ENCODE results near the gene PALM. TPM values are rescaled to one million over a fixed set of nuclear protein-coding genes. Genes with fewer than 3 reads are reported as not detected.
A peak's percentile ranks its signal among the peaks of the same experiment; 100 is the strongest.
"Not testable (repeated sequence)": the region's sequence is repeated elsewhere in the genome, so short reads cannot be mapped to it uniquely, and the experiment has no call there.

PALM gene
- total RNA-seq, 2 experiments from 2014 or later, result 0.84 to 1.0 TPM

DNA sequence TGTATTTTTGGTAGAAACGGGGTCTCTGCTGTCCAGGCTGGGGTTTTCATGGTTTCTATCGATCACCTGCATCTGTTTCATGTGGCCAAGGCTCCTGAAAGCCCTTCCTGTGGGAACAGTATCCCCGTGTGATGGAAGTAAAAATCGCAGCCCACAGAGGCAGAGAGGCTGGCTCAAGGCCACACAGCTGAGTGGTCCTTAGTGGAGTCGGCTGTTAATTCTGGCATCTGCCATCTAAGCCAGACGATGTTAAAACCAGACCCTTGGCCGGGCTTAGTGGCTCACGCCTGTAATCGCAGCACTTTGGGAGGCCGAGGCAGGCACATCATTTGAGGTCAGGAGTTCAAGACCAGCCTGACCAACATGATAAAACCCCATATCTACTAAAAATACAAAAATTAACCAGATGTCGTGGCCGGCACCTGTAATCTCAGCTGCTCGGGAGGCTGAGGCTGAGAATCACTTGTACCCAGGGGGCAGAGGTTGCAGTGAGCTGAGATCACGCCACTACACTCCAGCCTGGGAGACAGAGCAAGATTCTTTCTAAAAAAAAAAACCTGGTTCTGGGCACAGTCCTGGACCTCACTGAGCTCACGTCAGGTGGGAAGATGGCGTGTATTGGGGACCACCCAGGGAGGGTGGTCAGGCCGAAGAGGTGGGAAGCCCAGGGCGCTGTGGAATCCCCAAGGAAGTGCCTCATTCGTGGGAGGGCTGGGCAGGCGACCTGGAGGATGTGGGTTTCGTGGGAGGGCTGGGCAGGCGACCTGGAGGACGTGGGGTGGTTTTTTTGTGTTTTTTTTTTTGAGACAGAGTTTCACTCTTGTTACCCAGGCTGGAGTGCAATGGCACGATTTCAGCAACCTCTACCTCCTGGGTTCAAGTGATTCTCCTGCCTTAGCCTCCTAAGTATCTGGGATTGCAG lies 23.7 kb downstream of the PALM start:
- Mint-ChIP-seq H3K9me3 (no peaks in the 10 kb centered on the region), H3K27me3 (ENCODE audit: low read depth) (no peaks in the 10 kb centered on the region), H3K4me3 (no peak overlapping the region), H3K36me3 (ENCODE audit: low read depth) (no peaks in the 10 kb centered on the region), H3K4me1 (ENCODE audit: low read depth) (peaks cover 6% of the 10 kb centered on the region), H3K27ac (no peak overlapping the region)
- intact Hi-C loops (cut with micrococcal nuclease), result no loop called here
- CTCF ChIA-PET, result interaction anchor here (0.5 to 2.2 kb wide), 4 partner anchors 27 to 124 kb away, joined by 3 to 7 read pairs (median 3); no protein-coding TSS in a partner anchor
- no peak for DNase-seq

DNA sequence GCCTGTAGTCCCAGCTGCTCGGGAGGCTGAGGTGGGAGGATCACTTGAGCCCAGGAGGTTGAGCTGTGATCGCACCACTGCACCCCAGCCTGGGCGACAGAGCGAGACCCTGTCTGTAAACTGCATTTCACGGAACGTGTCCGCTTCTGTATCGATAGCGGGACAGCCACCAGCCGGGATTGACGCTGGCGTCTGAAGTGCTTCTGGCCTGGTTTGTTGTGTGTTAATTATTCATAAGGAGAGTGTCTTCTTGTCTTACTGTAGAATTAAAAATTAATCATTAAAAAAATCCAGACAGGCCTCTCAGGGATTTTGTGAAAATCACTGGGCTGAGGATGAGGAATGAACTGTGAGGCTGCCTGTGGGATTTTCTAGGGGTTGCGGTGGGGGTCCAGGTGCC lies 26.0 kb downstream of the PALM start:
- Mint-ChIP-seq H3K4me1 (ENCODE audit: low read depth) (peaks cover 6% of the 10 kb centered on the region), H3K27ac (no peak overlapping the region), H3K27me3 (ENCODE audit: low read depth) (peaks cover 3% of the 10 kb centered on the region), H3K4me3 (no peak overlapping the region), H3K9me3 (no peaks in the 10 kb centered on the region), H3K36me3 (ENCODE audit: low read depth) (no peaks in the 10 kb centered on the region)
- intact Hi-C loops (cut with micrococcal nuclease), result loop anchor here (1.0 to 2.0 kb wide), 2 partner anchors 69 to 150 kb away; no protein-coding TSS in a partner anchor
- no peak for DNase-seq
- CTCF ChIA-PET, result interaction anchor here (0.6 to 2.2 kb wide), 8 partner anchors 10 to 262 kb away, joined by 3 to 8 read pairs (median 4); partner anchors contain the start of gene RNF126

GRCh38 chr19:736125-736524 lies 27.4 kb downstream of the PALM start:
- no peak for DNase-seq
- H3K4me1 Mint-ChIP-seq (ENCODE audit: low read depth), result peaks cover 6% of the 10 kb centered on the region
- CTCF ChIA-PET, result no interaction called here
- no peak overlapping the region for H3K27ac Mint-ChIP-seq
- no peak overlapping the region for H3K4me3 Mint-ChIP-seq
- H3K27me3 Mint-ChIP-seq (ENCODE audit: low read depth), result peaks cover 3% of the 10 kb centered on the region
- intact Hi-C loops (cut with micrococcal nuclease), result no loop called here
- H3K36me3 Mint-ChIP-seq (ENCODE audit: low read depth), result no peaks in the 10 kb centered on the region
- no peaks in the 10 kb centered on the region for H3K9me3 Mint-ChIP-seq

DNA sequence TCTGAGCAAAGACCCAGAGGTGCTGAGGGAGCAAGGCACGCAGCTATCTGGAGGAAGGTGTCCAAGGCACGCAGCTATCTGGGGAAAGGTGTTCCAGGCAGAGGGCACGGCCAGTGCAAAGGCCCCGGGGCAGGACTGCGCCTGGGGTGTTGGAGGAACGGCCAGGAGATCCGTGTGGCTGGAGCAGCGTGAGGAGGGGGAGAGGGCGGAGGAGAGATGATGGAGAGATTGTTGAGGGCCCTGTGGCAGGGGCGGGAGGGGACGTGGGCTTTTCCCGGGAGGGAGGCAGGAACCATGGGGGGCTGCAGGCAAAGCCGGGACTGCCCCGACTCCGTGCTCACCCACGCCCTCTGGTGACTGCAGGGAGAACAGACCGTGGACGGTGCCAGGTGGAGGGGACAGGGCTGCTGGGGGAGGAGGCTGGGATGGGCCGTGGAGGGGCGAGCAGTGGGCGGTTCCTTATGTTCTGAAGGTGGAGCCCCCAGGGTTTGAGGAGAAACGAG lies 28.9 kb downstream of the PALM start:
- Mint-ChIP-seq H3K4me3 (no peak overlapping the region), H3K4me1 (ENCODE audit: low read depth) (peaks cover 6% of the 10 kb centered on the region), H3K9me3 (no peaks in the 10 kb centered on the region), H3K36me3 (ENCODE audit: low read depth) (no peaks in the 10 kb centered on the region), H3K27ac (no peak overlapping the region), H3K27me3 (ENCODE audit: low read depth) (peaks cover 3% of the 10 kb centered on the region)
- peak; percentile 62 for DNase-seq
- intact Hi-C loops (cut with micrococcal nuclease), result no loop called here
- CTCF ChIA-PET, result interaction anchor here (0.5 to 1.2 kb wide), 5 partner anchors 23 to 117 kb away, joined by 3 to 4 read pairs (median 3); no protein-coding TSS in a partner anchor

GRCh38 chr19:738509-739128 lies 29.9 kb downstream of the PALM start:
- Mint-ChIP-seq H3K27me3 (ENCODE audit: low read depth) (peaks cover 3% of the 10 kb centered on the region), H3K27ac (no peak overlapping the region), H3K4me1 (ENCODE audit: low read depth) (peaks cover 6% of the 10 kb centered on the region), H3K36me3 (ENCODE audit: low read depth) (no peaks in the 10 kb centered on the region), H3K4me3 (no peak overlapping the region), H3K9me3 (peaks cover under 1% of the 10 kb centered on the region)
- CTCF ChIA-PET, result interaction anchor here (0.6 to 0.7 kb wide), 2 partner anchors 163 to 290 kb away, joined by 3 read pairs; no protein-coding TSS in a partner anchor
- no peak for DNase-seq
- intact Hi-C loops (cut with micrococcal nuclease), result no loop called here

- H3K4me1 Mint-ChIP-seq (ENCODE audit: low read depth), result peaks cover 2% of the 10 kb centered on the region
- intact Hi-C loops (cut with micrococcal nuclease), result no loop called here
- CTCF ChIA-PET, result interaction anchor here (0.7 to 1.4 kb wide), 2 partner anchors 39 to 41 kb away, joined by 3 read pairs; no protein-coding TSS in a partner anchor
- peaks cover 5% of the 10 kb centered on the region for H3K9me3 Mint-ChIP-seq
- H3K36me3 Mint-ChIP-seq (ENCODE audit: low read depth), result no peaks in the 10 kb centered on the region
- peaks cover 3% of the 10 kb centered on the region for H3K27me3 Mint-ChIP-seq (ENCODE audit: low read depth)
- H3K4me3 Mint-ChIP-seq, result no peak overlapping the region
- no peak overlapping the region for H3K27ac Mint-ChIP-seq
- DNase-seq, result no peak
Observed at GRCh38 chr19:739998-740715, 31.4 kb downstream of the PALM start.

- CTCF ChIA-PET, result interaction anchor here (0.7 to 1.4 kb wide), 3 partner anchors 38 to 343 kb away, joined by 3 to 5 read pairs (median 3); no protein-coding TSS in a partner anchor
- H3K36me3 Mint-ChIP-seq (ENCODE audit: low read depth); H3K27ac Mint-ChIP-seq; DNase-seq; H3K4me1 Mint-ChIP-seq (ENCODE audit: low read depth); H3K9me3 Mint-ChIP-seq; intact Hi-C loops (cut with micrococcal nuclease); H3K4me3 Mint-ChIP-seq; H3K27me3 Mint-ChIP-seq (ENCODE audit: low read depth): not testable (repeated sequence)
Observed at GRCh38 chr19:740816-741505, 32.2 kb downstream of the PALM start.

DNA sequence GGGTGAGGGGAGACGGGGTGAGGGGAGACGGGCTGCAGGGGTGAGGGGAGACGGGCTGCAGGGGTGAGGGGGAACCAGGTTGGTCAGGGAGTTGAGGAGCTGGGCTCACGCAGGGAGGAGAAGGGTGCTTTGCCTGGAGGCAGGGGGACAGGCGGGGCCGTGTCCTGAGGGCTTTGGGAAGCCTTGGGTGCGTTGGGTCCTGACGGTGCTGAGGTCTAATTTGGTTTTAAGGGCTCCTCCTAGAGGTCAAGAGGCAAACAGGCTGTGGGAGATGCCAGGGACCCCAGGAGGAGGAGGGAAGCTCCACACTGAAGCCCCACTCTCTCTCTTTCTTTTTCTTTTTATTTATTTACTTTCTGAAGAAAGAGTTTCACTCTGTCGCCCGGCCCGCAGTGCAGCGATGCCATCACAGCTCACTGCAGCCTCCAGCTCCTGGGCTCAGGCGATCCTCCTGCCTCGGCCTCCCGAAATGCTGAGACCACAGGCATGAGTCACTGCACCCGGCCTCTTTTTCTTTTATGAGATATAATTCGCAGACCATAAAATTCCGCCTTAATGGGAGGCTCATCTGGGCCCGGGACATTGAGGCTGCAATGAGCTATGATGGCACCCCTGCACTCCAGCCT lies 32.9 kb downstream of the PALM start:
- Mint-ChIP-seq H3K27me3 (ENCODE audit: low read depth) (peaks cover 3% of the 10 kb centered on the region), H3K36me3 (ENCODE audit: low read depth) (no peaks in the 10 kb centered on the region), H3K27ac (no peak overlapping the region), H3K4me1 (ENCODE audit: low read depth) (peaks cover 2% of the 10 kb centered on the region), H3K4me3 (no peak overlapping the region), H3K9me3 (peaks cover 6% of the 10 kb centered on the region)
- DNase-seq, result no peak
- CTCF ChIA-PET, result interaction anchor here (1.4 kb wide), 1 partner anchor 42 kb away, joined by 3 read pairs; no protein-coding TSS in a partner anchor
- intact Hi-C loops (cut with micrococcal nuclease), result no loop called here

- CTCF ChIA-PET, result no interaction called here
- Mint-ChIP-seq H3K4me1 (ENCODE audit: low read depth) (no peaks in the 10 kb centered on the region), H3K36me3 (ENCODE audit: low read depth) (no peaks in the 10 kb centered on the region), H3K9me3 (peaks cover 6% of the 10 kb centered on the region), H3K27ac (no peak overlapping the region), H3K4me3 (no peak overlapping the region), H3K27me3 (ENCODE audit: low read depth) (peaks cover 3% of the 10 kb centered on the region)
- intact Hi-C loops (cut with micrococcal nuclease), result no loop called here
- no peak for DNase-seq
Observed at GRCh38 chr19:742540-743075, 33.9 kb downstream of the PALM start.

- no peaks in the 10 kb centered on the region for H3K4me1 Mint-ChIP-seq (ENCODE audit: low read depth)
- H3K9me3 Mint-ChIP-seq, result peaks cover 6% of the 10 kb centered on the region
- peaks cover 3% of the 10 kb centered on the region for H3K27me3 Mint-ChIP-seq (ENCODE audit: low read depth)
- DNase-seq, result no peak
- intact Hi-C loops (cut with micrococcal nuclease), result no loop called here
- no peak overlapping the region for H3K27ac Mint-ChIP-seq
- CTCF ChIA-PET, result no interaction called here
- H3K4me3 Mint-ChIP-seq, result no peak overlapping the region
- no peaks in the 10 kb centered on the region for H3K36me3 Mint-ChIP-seq (ENCODE audit: low read depth)
Observed at GRCh38 chr19:743168-743687, 34.5 kb downstream of the PALM start.

DNA sequence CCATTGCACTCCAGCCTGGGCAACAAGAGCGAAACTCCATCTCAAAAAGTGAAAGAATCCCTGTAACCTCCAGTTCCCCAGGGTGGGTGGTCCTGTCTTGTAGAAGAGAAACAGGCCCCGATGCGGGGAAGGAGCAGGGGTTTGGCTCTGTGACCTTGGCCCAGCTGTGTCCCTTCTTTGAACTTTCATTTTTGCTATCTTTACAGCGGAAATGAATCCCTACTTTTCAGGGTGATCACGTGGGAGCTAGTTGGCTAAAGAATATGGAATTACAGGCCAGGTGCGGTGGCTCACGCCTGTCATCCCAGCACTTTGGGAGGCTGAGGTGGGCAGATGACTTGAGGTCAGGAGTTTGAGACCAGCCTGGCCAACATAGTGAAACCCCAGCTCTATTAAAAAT lies 36.4 kb downstream of the PALM start:
- CTCF ChIA-PET; H3K36me3 Mint-ChIP-seq (ENCODE audit: low read depth); H3K4me1 Mint-ChIP-seq (ENCODE audit: low read depth); H3K27me3 Mint-ChIP-seq (ENCODE audit: low read depth); intact Hi-C loops (cut with micrococcal nuclease); H3K4me3 Mint-ChIP-seq; H3K9me3 Mint-ChIP-seq; H3K27ac Mint-ChIP-seq; DNase-seq: not testable (repeated sequence)

Measured in activated naive CD4-positive, alpha-beta T cell treated with anti-CD3 and anti-CD28 coated beads for 36 hours (primary cell).